ENCODE results near the gene ORC1.

- TF ChIP-seq, protein P1, sequence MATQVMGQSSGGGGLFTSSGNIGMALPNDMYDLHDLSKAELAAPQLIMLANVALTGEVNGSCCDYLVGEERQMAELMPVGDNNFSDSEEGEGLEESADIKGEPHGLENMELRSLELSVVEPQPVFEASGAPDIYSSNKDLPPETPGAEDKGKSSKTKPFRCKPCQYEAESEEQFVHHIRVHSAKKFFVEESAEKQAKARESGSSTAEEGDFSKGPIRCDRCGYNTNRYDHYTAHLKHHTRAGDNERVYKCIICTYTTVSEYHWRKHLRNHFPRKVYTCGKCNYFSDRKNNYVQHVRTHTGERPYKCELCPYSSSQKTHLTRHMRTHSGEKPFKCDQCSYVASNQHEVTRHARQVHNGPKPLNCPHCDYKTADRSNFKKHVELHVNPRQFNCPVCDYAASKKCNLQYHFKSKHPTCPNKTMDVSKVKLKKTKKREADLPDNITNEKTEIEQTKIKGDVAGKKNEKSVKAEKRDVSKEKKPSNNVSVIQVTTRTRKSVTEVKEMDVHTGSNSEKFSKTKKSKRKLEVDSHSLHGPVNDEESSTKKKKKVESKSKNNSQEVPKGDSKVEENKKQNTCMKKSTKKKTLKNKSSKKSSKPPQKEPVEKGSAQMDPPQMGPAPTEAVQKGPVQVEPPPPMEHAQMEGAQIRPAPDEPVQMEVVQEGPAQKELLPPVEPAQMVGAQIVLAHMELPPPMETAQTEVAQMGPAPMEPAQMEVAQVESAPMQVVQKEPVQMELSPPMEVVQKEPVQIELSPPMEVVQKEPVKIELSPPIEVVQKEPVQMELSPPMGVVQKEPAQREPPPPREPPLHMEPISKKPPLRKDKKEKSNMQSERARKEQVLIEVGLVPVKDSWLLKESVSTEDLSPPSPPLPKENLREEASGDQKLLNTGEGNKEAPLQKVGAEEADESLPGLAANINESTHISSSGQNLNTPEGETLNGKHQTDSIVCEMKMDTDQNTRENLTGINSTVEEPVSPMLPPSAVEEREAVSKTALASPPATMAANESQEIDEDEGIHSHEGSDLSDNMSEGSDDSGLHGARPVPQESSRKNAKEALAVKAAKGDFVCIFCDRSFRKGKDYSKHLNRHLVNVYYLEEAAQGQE (IDR thresholded peaks at IDR 0.05) = no peak
- TF ChIP-seq HNF4G (IDR thresholded peaks at IDR 0.05) (no peak), TAF1 (conservative IDR thresholded peaks at IDR 0.05) (no peak), GABPA (IDR thresholded peaks at IDR 0.05 in 1 of 2, conservative IDR thresholded peaks at IDR 0.05 in 1 of 2) (no peak), JUND (IDR thresholded peaks at IDR 0.05) (no peak), NR2F2 (IDR thresholded peaks at IDR 0.05) (no peak), MAX (IDR thresholded peaks at IDR 0.05) (no peak), YY1 (IDR thresholded peaks at IDR 0.05) (no peak), RAD21 (IDR thresholded peaks at IDR 0.05) (no peak), ZBTB33 (IDR thresholded peaks at IDR 0.05) (no peak), FOXA1 (IDR thresholded peaks at IDR 0.05) (no peak)
- TF ChIP-seq, protein P2, sequence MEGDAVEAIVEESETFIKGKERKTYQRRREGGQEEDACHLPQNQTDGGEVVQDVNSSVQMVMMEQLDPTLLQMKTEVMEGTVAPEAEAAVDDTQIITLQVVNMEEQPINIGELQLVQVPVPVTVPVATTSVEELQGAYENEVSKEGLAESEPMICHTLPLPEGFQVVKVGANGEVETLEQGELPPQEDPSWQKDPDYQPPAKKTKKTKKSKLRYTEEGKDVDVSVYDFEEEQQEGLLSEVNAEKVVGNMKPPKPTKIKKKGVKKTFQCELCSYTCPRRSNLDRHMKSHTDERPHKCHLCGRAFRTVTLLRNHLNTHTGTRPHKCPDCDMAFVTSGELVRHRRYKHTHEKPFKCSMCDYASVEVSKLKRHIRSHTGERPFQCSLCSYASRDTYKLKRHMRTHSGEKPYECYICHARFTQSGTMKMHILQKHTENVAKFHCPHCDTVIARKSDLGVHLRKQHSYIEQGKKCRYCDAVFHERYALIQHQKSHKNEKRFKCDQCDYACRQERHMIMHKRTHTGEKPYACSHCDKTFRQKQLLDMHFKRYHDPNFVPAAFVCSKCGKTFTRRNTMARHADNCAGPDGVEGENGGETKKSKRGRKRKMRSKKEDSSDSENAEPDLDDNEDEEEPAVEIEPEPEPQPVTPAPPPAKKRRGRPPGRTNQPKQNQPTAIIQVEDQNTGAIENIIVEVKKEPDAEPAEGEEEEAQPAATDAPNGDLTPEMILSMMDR (IDR thresholded peaks at IDR 0.05; ENCODE audit: low read depth, low read length, missing input control) = no peak
- TF ChIP-seq, protein P3, sequence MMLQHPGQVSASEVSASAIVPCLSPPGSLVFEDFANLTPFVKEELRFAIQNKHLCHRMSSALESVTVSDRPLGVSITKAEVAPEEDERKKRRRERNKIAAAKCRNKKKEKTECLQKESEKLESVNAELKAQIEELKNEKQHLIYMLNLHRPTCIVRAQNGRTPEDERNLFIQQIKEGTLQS (IDR thresholded peaks at IDR 0.05) = no peak
These were observed 18.8 kb upstream of the ORC1 start for GRCh38 chr1:52423055-52423454.

Measured in liver (tissue), 3 donors.